Natural killer cell (primary cell): ENCODE measurements around the gene C2. TPM values are rescaled to one million over a fixed set of nuclear protein-coding genes. Genes with fewer than 3 reads are reported as not detected.

Experiments used
- ATAC-seq, 3 donors: fragments of 150-1000 bp in 2 of 3; fragments of 200-7000 bp in 1 of 3; cut with Tn5 transposase; 1 replicate in 1 of 3; 2 replicates in 2 of 3; pipeline ENCODE4 v1.10.0; 2021; ENCODE audit warnings: mild to moderate bottlenecking in 2 of 3, moderate library complexity in 2 of 3
- DNase-seq, 2 donors: peaks; one replicate each; pipeline versions ENCODE4 v3.0.0 to v3.0.0-alpha.2; 2013 to 2021; ENCODE audit warnings: mixed read lengths in 1 of 2
- H3K27ac ChIP-seq: one replicate; pipeline ENCODE4 v1.5.1; 2013; ENCODE audit warnings: mild to moderate bottlenecking, low read length
- H3K27me3 ChIP-seq: one replicate; pipeline ENCODE4 v1.6.1; 2013; ENCODE audit warnings: low read length; ENCODE audit not compliant: control insufficient read depth, insufficient read depth
- H3K36me3 ChIP-seq: one replicate; pipeline ENCODE4 v1.6.1; 2013; ENCODE audit warnings: low read length; ENCODE audit not compliant: control insufficient read depth, insufficient read depth
- H3K4me1 ChIP-seq: one replicate; pipeline ENCODE4 v1.6.1; 2013; ENCODE audit warnings: low read length; ENCODE audit not compliant: control insufficient read depth, insufficient read depth
- H3K4me3 ChIP-seq: one replicate; pipeline ENCODE4 v1.5.1; 2013; ENCODE audit warnings: low read length
- H3K9me3 ChIP-seq: one replicate; pipeline ENCODE4 v1.6.1; 2013; ENCODE audit warnings: low read length; ENCODE audit not compliant: control insufficient read depth, insufficient read depth
- H3K27ac Mint-ChIP-seq, 2 donors: one replicate each; pipeline ENCODE4 v1.8.0; 2022; ENCODE audit warnings: mild to moderate bottlenecking in 2 of 2, mixed read lengths in 2 of 2, moderate library complexity in 1 of 2
- H3K27me3 Mint-ChIP-seq, 2 donors: one replicate each; pipeline ENCODE4 v1.8.0; 2022; ENCODE audit warnings: low read depth in 2 of 2, mixed read lengths in 2 of 2
- H3K36me3 Mint-ChIP-seq: one replicate; pipeline ENCODE4 v1.8.0; 2022; ENCODE audit warnings: mixed read lengths
- H3K4me1 Mint-ChIP-seq, 2 donors: one replicate each; pipeline ENCODE4 v1.8.0; 2022; ENCODE audit warnings: mixed read lengths in 2 of 2
- H3K4me3 Mint-ChIP-seq: one replicate; pipeline ENCODE4 v1.8.0; 2022; ENCODE audit warnings: mild to moderate bottlenecking, moderate library complexity, mixed read lengths
- H3K9me3 Mint-ChIP-seq, 2 donors: one replicate each; pipeline ENCODE4 v1.8.0; 2022; ENCODE audit warnings: mixed read lengths in 2 of 2
- CTCF ChIP-seq: fragments of 200-600 bp; IDR thresholded peaks from one replicate; pipeline ENCODE4 v1.8.0; 2022; ENCODE audit warnings: antibody characterized with exemption
- WGBS: methylation state at CpG from one replicate; pipeline ENCODE4 v1.1.7; 2013; ENCODE audit warnings: missing lambda C conversion rate; ENCODE audit not compliant: insufficient coverage; 5-methylcytosine and 5-hydroxymethylcytosine counted together
- intact Hi-C: fragments of 100-400 bp; cut with micrococcal nuclease; formaldehyde crosslinking; loops from one replicate; pipeline ENCODE4 v1.14.2; 2022
- total RNA-seq, 4 donors: library from RNA; stranded (reverse); fragments of 120-200 nt in 1 of 4; gene quantifications; one replicate each; pipeline versions ENCODE4 v1.2.3 to v1.2.4, GENCODE V29; 2013 to 2022

The C2 gene
- total RNA-seq, 3 donors from 2014 or later (not counting 1 experiment from before 2014, with no cell fraction given) = 0.55 to 1.3 (median 1.0) TPM

- Mint-ChIP-seq H3K27ac (no peak overlapping the region), H3K27me3 (peaks cover under 1 to 2% of the 10 kb centered on the region in 2 donors), H3K4me3 (no peak overlapping the region), H3K9me3 (no peaks in the 10 kb centered on the region), H3K4me1 (no peaks in the 10 kb centered on the region), H3K36me3 (no peaks in the 10 kb centered on the region)
- no peaks in the 10 kb centered on the region for H3K4me1 ChIP-seq
- no peaks in the 10 kb centered on the region for H3K36me3 ChIP-seq
- no peak overlapping the region for H3K27ac ChIP-seq
- no peak overlapping the region for H3K4me3 ChIP-seq
- DNase-seq = no peak
- no peaks in the 10 kb centered on the region for H3K27me3 ChIP-seq
- peak in 1 of 3 donors; percentile 7 for ATAC-seq
- 94% methylated on average over 2 of the region's 2 CpGs for WGBS
- TF ChIP-seq CTCF = no peak
- intact Hi-C loops = no loop called here
- H3K9me3 ChIP-seq = no peaks in the 10 kb centered on the region
Measured at GRCh38 chr6:31920811-31921210, 6.7 kb upstream of the C2 start.

GRCh38 chr6:31922942-31923341, 4.6 kb upstream of the C2 start:
- Mint-ChIP-seq H3K36me3 (no peaks in the 10 kb centered on the region), H3K4me3 (no peak overlapping the region), H3K9me3 (no peaks in the 10 kb centered on the region), H3K4me1 (no peaks in the 10 kb centered on the region), H3K27ac (no peak overlapping the region), H3K27me3 (peaks cover 3 to 7% of the 10 kb centered on the region in 2 donors)
- WGBS = 18% methylated on average over 5 of the region's 5 CpGs
- TF ChIP-seq CTCF = no peak
- ATAC-seq (no peak), DNase-seq (peak in 1 of 2 donors; percentile 52)
- Histone ChIP-seq H3K9me3 (no peaks in the 10 kb centered on the region), H3K4me1 (no peaks in the 10 kb centered on the region), H3K27ac (no peak overlapping the region), H3K4me3 (no peak overlapping the region), H3K27me3 (no peaks in the 10 kb centered on the region), H3K36me3 (no peaks in the 10 kb centered on the region)
- intact Hi-C loops = no loop called here

GRCh38 chr6:31927863-31928671, 550 bp downstream of the C2 start:
- no peaks in the 10 kb centered on the region for H3K4me1 ChIP-seq
- intact Hi-C loops = no loop called here
- no peak for DNase-seq
- H3K4me1 Mint-ChIP-seq = no peaks in the 10 kb centered on the region
- no peak overlapping the region for H3K4me3 ChIP-seq
- TF ChIP-seq CTCF = no peak
- no peaks in the 10 kb centered on the region for H3K27me3 ChIP-seq
- no peaks in the 10 kb centered on the region for H3K36me3 Mint-ChIP-seq
- H3K27me3 Mint-ChIP-seq = peaks cover 4 to 9% of the 10 kb centered on the region in 2 donors
- no peaks in the 10 kb centered on the region for H3K9me3 ChIP-seq
- no peaks in the 10 kb centered on the region for H3K9me3 Mint-ChIP-seq
- no peak overlapping the region for H3K4me3 Mint-ChIP-seq
- H3K27ac Mint-ChIP-seq = no peak overlapping the region
- H3K36me3 ChIP-seq = no peaks in the 10 kb centered on the region
- H3K27ac ChIP-seq = no peak overlapping the region
- 88% methylated on average over 11 of the region's 11 CpGs for WGBS
- ATAC-seq = no peak

GRCh38 chr6:31928672-31928939, 1.1 kb downstream of the C2 start:
- no peak overlapping the region for H3K27ac ChIP-seq
- H3K4me3 ChIP-seq = no peak overlapping the region
- intact Hi-C loops = no loop called here
- 87% methylated on average over 9 of the region's 9 CpGs for WGBS
- no peak overlapping the region for H3K27ac Mint-ChIP-seq
- peaks cover 4 to 9% of the 10 kb centered on the region in 2 donors for H3K27me3 Mint-ChIP-seq
- H3K4me3 Mint-ChIP-seq = no peak overlapping the region
- H3K36me3 Mint-ChIP-seq = no peaks in the 10 kb centered on the region
- no peaks in the 10 kb centered on the region for H3K27me3 ChIP-seq
- H3K9me3 Mint-ChIP-seq = no peaks in the 10 kb centered on the region
- no peak for ATAC-seq
- H3K4me1 Mint-ChIP-seq = no peaks in the 10 kb centered on the region
- H3K4me1 ChIP-seq = no peaks in the 10 kb centered on the region
- DNase-seq = no peak
- no peaks in the 10 kb centered on the region for H3K36me3 ChIP-seq
- no peaks in the 10 kb centered on the region for H3K9me3 ChIP-seq
- TF ChIP-seq CTCF = no peak
